ENCODE data around the gene ZFYVE21. TPM values are rescaled to one million over a fixed set of nuclear protein-coding genes. Genes with fewer than 3 reads are reported as not detected.

Gene ZFYVE21
- total and polyA plus RNA-seq, 8 donors, result 13.7 to 32.6 (median 17.3) TPM

GRCh38 chr14:103765526-103765925 is 49.9 kb downstream of the ZFYVE21 start:
- intact Hi-C loops (cut with DNase I), result no loop called here
- Histone ChIP-seq H3K27ac (no peak overlapping the region), H3K9me3 (no peaks in the 10 kb centered on the region), H3K27me3 (no peaks in the 10 kb centered on the region), H3K4me3 (no peak overlapping the region), H3K36me3 (no peaks in the 10 kb centered on the region), H3K4me1 (no peaks in the 10 kb centered on the region)
- ATAC-seq, result no peak
- no peak for FAIRE-seq
- 93 to 96% methylated on average over 3 of the region's 3 CpGs for WGBS, 2 donors
- TF ChIP-seq CTCF (IDR thresholded peaks at IDR 0.05), result no peak
- DNase-seq, result no peak

GRCh38 chr14:103767336-103767894 is 51.8 kb downstream of the ZFYVE21 start:
- ATAC-seq, result no peak
- FAIRE-seq, result no peak
- WGBS, 2 donors, result 63 to 64% methylated on average over 4 of the region's 4 CpGs

DNA sequence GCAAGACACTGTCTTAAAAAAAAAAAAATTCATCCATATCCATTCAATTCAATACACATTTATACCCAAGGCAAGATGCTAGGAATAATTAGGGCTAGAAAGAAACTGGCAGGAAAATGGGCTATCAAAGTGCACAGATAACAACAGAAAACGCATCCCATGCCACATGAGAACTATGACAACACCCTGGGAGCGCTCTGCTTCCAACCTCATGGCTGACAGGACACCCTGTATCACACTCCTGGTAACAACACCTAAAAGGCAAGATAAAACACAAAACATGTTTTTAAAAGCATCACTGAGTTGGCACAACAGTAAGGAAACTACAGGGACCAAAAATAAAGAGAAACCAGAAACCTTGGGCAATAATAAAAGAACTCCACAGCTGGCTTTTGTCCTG is 54.9 kb downstream of the ZFYVE21 start:
- H3K9me3 ChIP-seq, result no peaks in the 10 kb centered on the region
- intact Hi-C loops (cut with DNase I), result no loop called here
- H3K4me1 ChIP-seq, result no peaks in the 10 kb centered on the region
- FAIRE-seq (no peak), ATAC-seq (no peak), DNase-seq (no peak)
- no peak overlapping the region for H3K4me3 ChIP-seq
- no peak overlapping the region for H3K27ac ChIP-seq
- H3K36me3 ChIP-seq, result peaks cover 0 to 1% (median 0%) of the 10 kb centered on the region in 3 donors
- TF ChIP-seq CTCF (IDR thresholded peaks at IDR 0.05), result no peak
- no peaks in the 10 kb centered on the region for H3K27me3 ChIP-seq
- WGBS, 2 donors, result 91 to 93% methylated on average over 2 of the region's 2 CpGs

More at GRCh38 chr14:103767336-103767894, 51.8 kb downstream of the ZFYVE21 start:
- no peak overlapping the region for H3K4me3 ChIP-seq
- no peaks in the 10 kb centered on the region for H3K36me3 ChIP-seq
- no peaks in the 10 kb centered on the region for H3K4me1 ChIP-seq
- intact Hi-C loops (cut with DNase I), result no loop called here
- TF ChIP-seq CTCF (IDR thresholded peaks at IDR 0.05), result no peak
- DNase-seq, result no peak
- H3K9me3 ChIP-seq, result no peaks in the 10 kb centered on the region
- no peaks in the 10 kb centered on the region for H3K27me3 ChIP-seq
- H3K27ac ChIP-seq, result no peak overlapping the region

- TF ChIP-seq CTCF (IDR thresholded peaks at IDR 0.05), result no peak
- no peak for FAIRE-seq
- intact Hi-C loops (cut with DNase I), result no loop called here
Measured at GRCh38 chr14:103770902-103771301, 55.3 kb downstream of the ZFYVE21 start.

GRCh38 chr14:103772078-103772712 is 56.6 kb downstream of the ZFYVE21 start:
- H3K27me3 ChIP-seq, result no peaks in the 10 kb centered on the region
- WGBS, 2 donors, result 23 to 34% methylated on average over 1 of the region's 1 CpG
- H3K4me3 ChIP-seq, result no peak overlapping the region
- DNase-seq (no peak), FAIRE-seq (no peak), ATAC-seq (no peak)
- peaks cover 0 to 4% (median 0%) of the 10 kb centered on the region in 3 donors for H3K36me3 ChIP-seq
- H3K27ac ChIP-seq, result no peak overlapping the region
- no peak for TF ChIP-seq CTCF (IDR thresholded peaks at IDR 0.05)
- no peaks in the 10 kb centered on the region for H3K9me3 ChIP-seq
- H3K4me1 ChIP-seq, result no peaks in the 10 kb centered on the region
- intact Hi-C loops (cut with DNase I), result no loop called here

More at GRCh38 chr14:103770902-103771301, 55.3 kb downstream of the ZFYVE21 start:
- DNase-seq, result no peak
- Histone ChIP-seq H3K27me3 (no peaks in the 10 kb centered on the region), H3K36me3 (peaks cover 0 to 4% (median 0%) of the 10 kb centered on the region in 3 donors), H3K4me3 (no peak overlapping the region), H3K4me1 (no peaks in the 10 kb centered on the region), H3K27ac (no peak overlapping the region), H3K9me3 (no peaks in the 10 kb centered on the region)
- WGBS, 2 donors, result 83 to 84% methylated on average over 4 of the region's 4 CpGs
- ATAC-seq, result no peak

Data from pancreas (tissue), 10 donors.